Measurements from ENCODE around the gene CTDSPL. TPM values are rescaled to one million over a fixed set of nuclear protein-coding genes. Genes with fewer than 3 reads are reported as not detected.

Gene CTDSPL
- total and polyA plus RNA-seq, 10 of the 15 experiments (the other 5 are each of a cell fraction or from before 2014, with no cell fraction given): 0.05 to 0.51 (median 0.18) TPM; not detected in 6

- no peak for TF ChIP-seq CEBPB (IDR thresholded peaks at IDR 0.05; ENCODE audit: borderline replicate concordance in 1 of 2, low read depth in 2 of 2, low read length in 2 of 2)
- no peak for TF ChIP-seq NR2C2 (IDR thresholded peaks at IDR 0.05; ENCODE audit: borderline replicate concordance, control insufficient read depth, insufficient read length, low read depth)
- TF ChIP-seq MYC (IDR thresholded peaks at IDR 0.05; ENCODE audit: insufficient read depth, insufficient read length, insufficient replicate concordance, low read length, severe bottlenecking): peak; percentile 88
- TF ChIP-seq, protein P1, sequence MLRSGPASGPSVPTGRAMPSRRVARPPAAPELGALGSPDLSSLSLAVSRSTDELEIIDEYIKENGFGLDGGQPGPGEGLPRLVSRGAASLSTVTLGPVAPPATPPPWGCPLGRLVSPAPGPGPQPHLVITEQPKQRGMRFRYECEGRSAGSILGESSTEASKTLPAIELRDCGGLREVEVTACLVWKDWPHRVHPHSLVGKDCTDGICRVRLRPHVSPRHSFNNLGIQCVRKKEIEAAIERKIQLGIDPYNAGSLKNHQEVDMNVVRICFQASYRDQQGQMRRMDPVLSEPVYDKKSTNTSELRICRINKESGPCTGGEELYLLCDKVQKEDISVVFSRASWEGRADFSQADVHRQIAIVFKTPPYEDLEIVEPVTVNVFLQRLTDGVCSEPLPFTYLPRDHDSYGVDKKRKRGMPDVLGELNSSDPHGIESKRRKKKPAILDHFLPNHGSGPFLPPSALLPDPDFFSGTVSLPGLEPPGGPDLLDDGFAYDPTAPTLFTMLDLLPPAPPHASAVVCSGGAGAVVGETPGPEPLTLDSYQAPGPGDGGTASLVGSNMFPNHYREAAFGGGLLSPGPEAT (IDR thresholded peaks at IDR 0.05; ENCODE audit: low read depth): peak; percentile 77
- no peak for TF ChIP-seq IRF4 (IDR thresholded peaks at IDR 0.05; ENCODE audit: low read depth, low read length)
- peak; percentile 64; the same call in 1 of the 2 replicates for TF ChIP-seq HDGF (IDR thresholded peaks at IDR 0.05)
- no peak for TF ChIP-seq CBFB (IDR thresholded peaks at IDR 0.05; ENCODE audit: low read depth)
- TF ChIP-seq NFYA (IDR thresholded peaks at IDR 0.05; ENCODE audit: borderline replicate concordance, low read depth, low read length): no peak
- no peak for TF ChIP-seq ZNF592 (IDR thresholded peaks at IDR 0.05)
- no peak for TF ChIP-seq RFX5 (IDR thresholded peaks at IDR 0.05; ENCODE audit: low read depth, low read length)
- no peak for TF ChIP-seq MYB (IDR thresholded peaks at IDR 0.05; ENCODE audit: borderline replicate concordance, low read depth, low read length)
- TF ChIP-seq SUPT20H (IDR thresholded peaks at IDR 0.05; ENCODE audit: borderline replicate concordance, control insufficient read depth, low read depth, low read length): no peak
- 0 out of 2 replicates have a peak, but pooled peaks have one; percentile 50 for TF ChIP-seq EED (IDR thresholded peaks at IDR 0.05; ENCODE audit: low read depth)
- no peak for TF ChIP-seq TCF7 (IDR thresholded peaks at IDR 0.05; ENCODE audit: borderline replicate concordance)
- TF ChIP-seq, protein P2, sequence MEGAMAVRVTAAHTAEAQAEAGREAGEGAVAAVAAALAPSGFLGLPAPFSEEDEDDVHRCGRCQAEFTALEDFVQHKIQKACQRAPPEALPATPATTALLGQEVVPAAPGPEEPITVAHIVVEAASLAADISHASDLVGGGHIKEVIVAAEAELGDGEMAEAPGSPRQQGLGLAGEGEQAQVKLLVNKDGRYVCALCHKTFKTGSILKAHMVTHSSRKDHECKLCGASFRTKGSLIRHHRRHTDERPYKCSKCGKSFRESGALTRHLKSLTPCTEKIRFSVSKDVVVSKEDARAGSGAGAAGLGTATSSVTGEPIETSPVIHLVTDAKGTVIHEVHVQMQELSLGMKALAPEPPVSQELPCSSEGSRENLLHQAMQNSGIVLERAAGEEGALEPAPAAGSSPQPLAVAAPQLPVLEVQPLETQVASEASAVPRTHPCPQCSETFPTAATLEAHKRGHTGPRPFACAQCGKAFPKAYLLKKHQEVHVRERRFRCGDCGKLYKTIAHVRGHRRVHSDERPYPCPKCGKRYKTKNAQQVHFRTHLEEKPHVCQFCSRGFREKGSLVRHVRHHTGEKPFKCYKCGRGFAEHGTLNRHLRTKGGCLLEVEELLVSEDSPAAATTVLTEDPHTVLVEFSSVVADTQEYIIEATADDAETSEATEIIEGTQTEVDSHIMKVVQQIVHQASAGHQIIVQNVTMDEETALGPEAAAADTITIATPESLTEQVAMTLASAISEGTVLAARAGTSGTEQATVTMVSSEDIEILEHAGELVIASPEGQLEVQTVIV (IDR thresholded peaks at IDR 0.05; ENCODE audit: borderline replicate concordance, partially characterized antibody): peak; percentile 48
- TF ChIP-seq TARDBP (IDR thresholded peaks at IDR 0.05; ENCODE audit: borderline replicate concordance): no peak
- TF ChIP-seq ZNF274 (IDR thresholded peaks at IDR 0.05; ENCODE audit: insufficient read depth, insufficient read length): no peak
- TF ChIP-seq BCL11A (IDR thresholded peaks at IDR 0.05; ENCODE audit: low read depth, low read length): no peak
- no peak for TF ChIP-seq HSF1 (IDR thresholded peaks at IDR 0.05; ENCODE audit: low read depth, low read length)
- TF ChIP-seq RELA (IDR thresholded peaks at IDR 0.05; ENCODE audit: borderline replicate concordance, partially characterized antibody): no peak
Observed at GRCh38 chr3:37993820-37994638, 132.3 kb downstream of the CTDSPL start (continued).

Data from GM12878 (cell line).